CD4-positive, alpha-beta T cell treated with Interferon gamma for 1 hour (primary cell): ENCODE measurements around the gene SAMD10.
A peak's percentile ranks its signal among the peaks of the same experiment; 100 is the strongest.
"Not testable (repeated sequence)": the region's sequence is repeated elsewhere in the genome, so short reads cannot be mapped to it uniquely, and the experiment has no call there.

Experiments
- DNase-seq: peaks from one replicate; pipeline ENCODE4 v3.0.0-alpha.2; 2020

SAMD10 gene

GRCh38 chr20:64000906-64001305 is 21.5 kb upstream of the SAMD10 start:
- no peak for DNase-seq

- no peak for DNase-seq
Measured at GRCh38 chr20:63982937-63983336, 3.5 kb upstream of the SAMD10 start.

- peak; percentile 96 for DNase-seq
Measured at GRCh38 chr20:63980806-63981728, 1.6 kb upstream of the SAMD10 start, which contains the start of gene PRPF6. Gene PRPF6 (plus strand): TSS chr20:63981132. CDS start chr20:63981246, 114 bp downstream.

GRCh38 chr20:63980317-63980805 is 919 bp upstream of the SAMD10 start:
- DNase-seq = no peak

GRCh38 chr20:63979229-63979556 is 249 bp downstream of the SAMD10 start:
- DNase-seq = no peak

GRCh38 chr20:63978319-63979228 is 868 bp downstream of the SAMD10 start:
- peak; percentile 51 for DNase-seq

GRCh38 chr20:63977739-63978276 is 1.6 kb downstream of the SAMD10 start:
- DNase-seq = peak; percentile 26

- no peak for DNase-seq
Measured at GRCh38 chr20:63976980-63977738, 2.3 kb downstream of the SAMD10 start.

- not testable (repeated sequence) for DNase-seq
Measured at GRCh38 chr20:63976511-63976910, 2.9 kb downstream of the SAMD10 start.

GRCh38 chr20:63974402-63975200 is 4.8 kb downstream of the SAMD10 start:
- DNase-seq = no peak

- peak; percentile 75 for DNase-seq
Measured at GRCh38 chr20:63973636-63974401, 5.6 kb downstream of the SAMD10 start.

GRCh38 chr20:63973160-63973479 is 6.3 kb downstream of the SAMD10 start:
- DNase-seq = no peak

GRCh38 chr20:63972312-63973159 is 6.9 kb downstream of the SAMD10 start:
- DNase-seq = no peak

- DNase-seq = not testable (repeated sequence)
Measured at GRCh38 chr20:63971960-63972311, 7.5 kb downstream of the SAMD10 start.

- DNase-seq = no peak
Measured at GRCh38 chr20:63970714-63971431, 8.6 kb downstream of the SAMD10 start.

GRCh38 chr20:63969838-63970713 is 9.4 kb downstream of the SAMD10 start, which contains the start of gene ZNF512B:
Gene ZNF512B (minus strand): TSS chr20:63969930. CDS start chr20:63967950, 1,980 bp downstream.
- DNase-seq = peak; percentile 60

GRCh38 chr20:63968928-63969760 is 10.3 kb downstream of the SAMD10 start:
- no peak for DNase-seq
